Stimulated activated CD4-positive, alpha-beta T cell treated with anti-CD3 and anti-CD28 coated beads, TNF-alpha, amount 100 ng/mL, for 48 hours (primary cell): ENCODE results near the gene ARHGAP22.

ENCODE experiments used
- DNase-seq, 3 donors: peaks; one replicate each; pipeline ENCODE4 v3.0.0-alpha.2; 2020; ENCODE audit warnings: low read depth in 3 of 3

ARHGAP22 gene

GRCh38 chr10:48533540-48533939 lies 71.3 kb downstream of the ARHGAP22 start:
- DNase-seq, result no peak

DNA sequence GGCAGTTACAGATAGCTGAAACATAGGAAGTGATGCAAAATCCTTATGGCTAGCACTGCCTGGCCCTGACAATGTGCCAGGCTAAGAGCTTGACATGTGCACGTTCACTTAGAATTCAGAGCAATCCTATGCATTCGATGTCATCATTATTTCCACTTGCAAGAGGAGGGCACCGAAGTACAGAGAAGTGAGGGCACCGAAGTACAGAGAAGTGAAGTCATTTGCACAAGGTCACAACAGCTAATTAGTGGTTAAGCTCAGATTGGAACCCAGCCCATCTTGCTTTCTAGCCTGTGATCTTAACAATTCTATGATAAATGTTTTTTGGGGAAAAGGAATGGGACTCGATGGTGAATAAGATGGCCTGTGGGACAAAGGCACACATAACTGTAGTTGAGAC lies 73.4 kb downstream of the ARHGAP22 start:
- DNase-seq, result no peak

- DNase-seq, result no peak
Observed at GRCh38 chr10:48529331-48529730, 75.5 kb downstream of the ARHGAP22 start.

- DNase-seq, result no peak
Observed at GRCh38 chr10:48527756-48528155, 77.1 kb downstream of the ARHGAP22 start.

DNA sequence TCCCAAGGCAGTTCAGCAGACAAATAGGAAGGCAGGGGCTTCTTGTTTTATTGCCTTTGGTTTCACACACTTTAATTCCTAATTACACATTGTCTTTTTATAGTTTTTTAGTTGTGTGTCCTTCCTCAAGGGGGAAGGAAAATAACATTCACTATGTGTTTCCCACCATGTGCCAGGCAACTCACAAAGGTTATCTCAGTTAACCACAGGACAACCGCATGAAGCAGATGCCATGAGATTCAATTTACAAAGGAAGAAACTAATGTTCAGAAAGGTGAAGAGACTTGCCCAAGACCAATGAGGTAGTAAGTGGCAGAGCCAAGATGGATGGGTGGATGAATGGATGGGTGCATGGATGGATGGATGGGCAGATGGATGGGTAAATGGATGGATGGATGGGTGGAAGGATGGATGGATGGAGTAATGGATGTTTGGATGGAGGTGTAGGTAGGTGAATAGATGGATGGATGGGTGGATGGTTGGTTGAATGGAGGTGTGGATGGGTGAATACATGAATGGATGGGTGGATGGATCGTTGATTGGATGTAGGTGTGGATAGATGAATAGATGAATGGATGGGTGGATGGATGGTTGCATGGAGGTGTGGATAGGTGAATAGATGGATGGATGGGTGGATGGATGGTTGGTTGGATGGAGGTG lies 77.9 kb downstream of the ARHGAP22 start:
- DNase-seq, result no peak

DNA sequence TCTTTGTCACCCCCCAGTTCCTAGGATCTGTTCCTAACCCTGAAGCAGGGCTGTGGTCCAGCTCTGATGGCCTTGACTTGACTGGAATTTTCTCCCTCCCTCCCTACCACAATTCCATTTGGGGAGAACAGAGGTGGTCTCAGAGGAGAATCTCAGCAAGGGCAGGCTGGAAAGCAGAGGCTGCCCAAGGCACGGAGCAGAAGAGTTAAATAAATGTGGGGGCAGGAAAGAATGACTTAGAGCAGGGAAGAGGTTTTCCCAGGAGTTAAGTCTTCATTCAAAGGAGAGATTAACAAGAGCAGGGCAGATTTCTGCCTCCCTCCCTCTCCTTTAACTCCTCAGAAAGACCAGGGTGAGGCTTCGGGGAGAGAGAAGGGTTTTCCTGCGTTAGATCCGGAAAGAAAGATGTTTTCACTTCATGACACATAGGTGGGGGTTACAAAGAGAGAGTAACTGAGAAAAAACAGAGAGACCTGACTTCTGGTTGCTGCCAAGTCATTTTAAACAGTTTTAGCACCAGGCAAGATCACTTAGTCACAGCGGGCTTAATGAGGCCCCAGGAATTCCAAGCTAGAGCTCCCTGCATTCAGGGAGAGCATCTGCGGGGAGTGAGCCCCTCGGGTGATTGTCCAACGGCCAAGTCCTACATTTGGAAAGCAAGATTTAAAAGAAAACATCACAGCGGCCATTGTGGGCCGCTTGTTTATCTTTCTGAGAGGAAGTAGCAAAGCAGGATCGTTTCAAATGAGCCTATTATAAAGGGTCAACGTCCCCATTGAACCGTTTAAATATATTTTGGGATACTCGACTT lies 78.7 kb downstream of the ARHGAP22 start:
- DNase-seq, result no peak

GRCh38 chr10:48525113-48525512 lies 79.8 kb downstream of the ARHGAP22 start:
- DNase-seq, result no peak

- DNase-seq, result peak in 1 of 3 donors; percentile 4
Observed at GRCh38 chr10:48523820-48524758, 80.8 kb downstream of the ARHGAP22 start.

GRCh38 chr10:48523212-48523819 lies 81.6 kb downstream of the ARHGAP22 start:
- no peak for DNase-seq

GRCh38 chr10:48522011-48522765 lies 82.7 kb downstream of the ARHGAP22 start:
- DNase-seq, result no peak

GRCh38 chr10:48520594-48520993 lies 84.3 kb downstream of the ARHGAP22 start:
- no peak for DNase-seq

- DNase-seq, result no peak
Observed at GRCh38 chr10:48520184-48520506, 84.7 kb downstream of the ARHGAP22 start.

DNA sequence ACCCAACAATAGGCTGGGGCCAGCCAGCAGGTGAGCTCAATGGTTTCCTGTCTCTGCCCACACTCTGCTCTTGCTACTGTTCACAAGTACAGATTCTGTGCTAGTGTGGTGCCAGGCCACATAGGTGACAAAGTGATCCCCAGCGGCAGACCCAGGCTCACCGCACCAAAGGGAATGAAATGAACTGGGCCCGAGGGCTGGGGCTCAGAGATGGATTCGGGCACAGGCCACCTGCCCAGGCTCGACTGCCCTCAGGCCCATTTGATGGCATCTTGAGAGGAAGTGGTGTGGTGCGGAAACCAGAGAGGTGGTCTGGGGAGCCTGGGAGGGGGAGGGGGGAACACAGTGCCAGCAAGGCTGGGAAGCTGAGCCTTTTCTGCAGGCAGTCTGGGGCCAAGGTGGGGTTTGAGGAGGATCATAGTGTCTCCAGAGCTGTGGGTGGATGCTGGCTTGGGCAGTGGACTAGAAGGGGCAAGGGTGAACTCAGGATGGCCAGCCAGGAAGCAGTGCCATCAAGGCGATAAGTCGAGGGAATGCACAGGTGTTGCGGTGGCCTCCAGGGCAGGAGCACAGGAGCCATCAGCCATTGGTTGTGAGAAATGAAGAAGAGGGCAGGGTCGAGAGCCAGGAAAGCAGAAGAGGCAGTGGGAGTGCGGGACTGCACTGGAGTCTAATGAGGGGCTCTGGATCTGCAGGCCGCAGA lies 85.2 kb downstream of the ARHGAP22 start:
- DNase-seq, result no peak

GRCh38 chr10:48518986-48519385 lies 85.9 kb downstream of the ARHGAP22 start:
- no peak for DNase-seq

GRCh38 chr10:48517911-48518811 lies 86.7 kb downstream of the ARHGAP22 start:
- DNase-seq, result no peak

DNA sequence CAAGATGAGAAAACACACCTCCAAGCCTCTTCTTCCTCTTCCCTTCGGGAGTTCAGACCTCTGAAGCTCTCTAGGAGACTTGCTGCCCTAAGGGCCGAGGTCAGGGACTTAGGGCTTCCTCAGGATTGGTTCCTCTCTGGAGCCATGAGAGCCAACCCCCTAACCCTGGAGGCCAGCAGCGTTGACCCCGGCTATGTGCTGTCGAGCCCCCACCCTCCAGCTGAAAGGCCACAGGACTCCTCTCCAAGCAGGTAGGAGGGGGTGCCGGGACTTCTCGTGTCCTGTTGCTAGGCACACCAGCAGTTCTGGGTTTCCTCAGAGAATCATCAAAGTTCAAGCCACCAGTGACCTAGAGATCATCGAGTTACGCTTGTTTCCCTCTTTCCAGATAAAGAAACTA lies 87.4 kb downstream of the ARHGAP22 start:
- no peak for DNase-seq

GRCh38 chr10:48516911-48517310 lies 88.0 kb downstream of the ARHGAP22 start:
- no peak for DNase-seq

GRCh38 chr10:48514916-48515315 lies 90.0 kb downstream of the ARHGAP22 start:
- DNase-seq, result no peak

- no peak for DNase-seq
Observed at GRCh38 chr10:48514255-48514654, 90.6 kb downstream of the ARHGAP22 start.

DNA sequence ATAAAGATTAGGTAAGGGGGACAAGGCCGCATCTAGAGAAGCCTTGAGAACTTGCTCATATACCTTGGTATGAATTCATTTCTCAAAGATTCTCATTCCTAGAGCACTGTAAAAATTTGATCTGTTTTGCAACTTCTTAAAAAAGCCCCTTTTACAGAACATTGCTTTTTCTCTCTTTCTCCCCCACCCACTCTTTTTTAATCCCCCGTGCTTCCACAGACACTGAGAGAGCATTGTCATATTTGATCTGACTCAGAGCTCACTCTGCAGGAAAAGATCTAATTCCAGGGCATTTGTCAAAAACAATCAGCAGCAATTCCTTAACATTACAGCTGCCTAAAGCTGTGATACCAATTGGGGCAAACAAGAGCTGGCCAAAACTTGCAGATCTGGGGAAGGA lies 92.0 kb downstream of the ARHGAP22 start:
- no peak for DNase-seq
